Spleen (tissue), 7 donors: Measurements from ENCODE around the gene KCNH5.

Experiments used
- CTCF ChIP-seq, 11 experiments: fragments of 200-600 bp in 7 of 11; fragments of 450-650 bp in 4 of 11; sonication (generic) in 4 of 11; IDR thresholded peaks in 8 of 11; conservative IDR thresholded peaks in 3 of 11; 1 replicate in 7 of 11; 2 replicates in 4 of 11; pipeline versions ENCODE4 v1.4.0 to v1.8.0; 2016 to 2021; ENCODE audit warnings: antibody characterized with exemption in 11 of 11, inconsistent platforms in 4 of 11, mild to moderate bottlenecking in 1 of 11
- POLR2A ChIP-seq, 3 donors: fragments of 450-650 bp; IDR thresholded peaks; one replicate each; pipeline ENCODE4 v1.5.1; 2017; ENCODE audit warnings: antibody characterized with exemption in 3 of 3, mild to moderate bottlenecking in 1 of 3
- POLR2AphosphoS5 ChIP-seq, 3 donors: sonication (generic); formaldehyde crosslinking; IDR thresholded peaks; one replicate each; pipeline ENCODE4 v1.5.1; 2017; ENCODE audit warnings: antibody characterized with exemption in 3 of 3
- donor health status: DM: no; HTN: no; CAD: no; lungs with moderate emphysema.
- donor health status: DM: no; HTN: no; CAD: no.
- donor health status: DM: no; HTN: no; CAD: no.

GRCh38 chr14:62777510-62777909 is 267.7 kb downstream of the KCNH5 start:
- TF ChIP-seq CTCF (IDR thresholded peaks at IDR 0.05 in 8 of 11, conservative IDR thresholded peaks at IDR 0.05 in 3 of 11): no peak
- TF ChIP-seq POLR2A (IDR thresholded peaks at IDR 0.05): no peak
- TF ChIP-seq POLR2AphosphoS5 (IDR thresholded peaks at IDR 0.05): no peak
